ENCODE measurements around the gene SMAD6. TPM values are rescaled to one million over a fixed set of nuclear protein-coding genes. Genes with fewer than 3 reads are reported as not detected.

Gene SMAD6
- total and polyA plus RNA-seq, 11 donors, result 10.4 to 65.9 (median 20.6) TPM

GRCh38 chr15:66704803-66705153, 2.7 kb downstream of the SMAD6 start:
- DNase-seq (no peak), ATAC-seq (no peak)
- intact Hi-C loops (cut with DNase I), result loop anchor here in 7 of 10 donors (5.0 to 10.0 kb wide), 7 partner anchors 38 to 150 kb away; no protein-coding TSS in a partner anchor
- H3K27me3 ChIP-seq, result peaks cover 0 to 27% (median 0%) of the 10 kb centered on the region in 9 donors
- peak overlapping the region in 10 of 12 donors; percentile 85 to 95 (median 92) for H3K27ac ChIP-seq
- peaks cover 0 to 22% (median 0%) of the 10 kb centered on the region in 9 donors for H3K36me3 ChIP-seq
- no peaks in the 10 kb centered on the region for H3K9me3 ChIP-seq
- H3K4me3 ChIP-seq, result peak overlapping the region; percentile 50 to 90 (median 74)
- H3K4me1 ChIP-seq, result peaks cover 0 to 67% (median 39%) of the 10 kb centered on the region in 12 donors
- TF ChIP-seq POLR2A (IDR thresholded peaks at IDR 0.05), result no peak
- TF ChIP-seq, protein P1, sequence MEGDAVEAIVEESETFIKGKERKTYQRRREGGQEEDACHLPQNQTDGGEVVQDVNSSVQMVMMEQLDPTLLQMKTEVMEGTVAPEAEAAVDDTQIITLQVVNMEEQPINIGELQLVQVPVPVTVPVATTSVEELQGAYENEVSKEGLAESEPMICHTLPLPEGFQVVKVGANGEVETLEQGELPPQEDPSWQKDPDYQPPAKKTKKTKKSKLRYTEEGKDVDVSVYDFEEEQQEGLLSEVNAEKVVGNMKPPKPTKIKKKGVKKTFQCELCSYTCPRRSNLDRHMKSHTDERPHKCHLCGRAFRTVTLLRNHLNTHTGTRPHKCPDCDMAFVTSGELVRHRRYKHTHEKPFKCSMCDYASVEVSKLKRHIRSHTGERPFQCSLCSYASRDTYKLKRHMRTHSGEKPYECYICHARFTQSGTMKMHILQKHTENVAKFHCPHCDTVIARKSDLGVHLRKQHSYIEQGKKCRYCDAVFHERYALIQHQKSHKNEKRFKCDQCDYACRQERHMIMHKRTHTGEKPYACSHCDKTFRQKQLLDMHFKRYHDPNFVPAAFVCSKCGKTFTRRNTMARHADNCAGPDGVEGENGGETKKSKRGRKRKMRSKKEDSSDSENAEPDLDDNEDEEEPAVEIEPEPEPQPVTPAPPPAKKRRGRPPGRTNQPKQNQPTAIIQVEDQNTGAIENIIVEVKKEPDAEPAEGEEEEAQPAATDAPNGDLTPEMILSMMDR (IDR thresholded peaks at IDR 0.05), result no peak
- 71 to 83% (median 79%) methylated on average over 1 of the region's 1 CpG for WGBS, 4 donors

DNA sequence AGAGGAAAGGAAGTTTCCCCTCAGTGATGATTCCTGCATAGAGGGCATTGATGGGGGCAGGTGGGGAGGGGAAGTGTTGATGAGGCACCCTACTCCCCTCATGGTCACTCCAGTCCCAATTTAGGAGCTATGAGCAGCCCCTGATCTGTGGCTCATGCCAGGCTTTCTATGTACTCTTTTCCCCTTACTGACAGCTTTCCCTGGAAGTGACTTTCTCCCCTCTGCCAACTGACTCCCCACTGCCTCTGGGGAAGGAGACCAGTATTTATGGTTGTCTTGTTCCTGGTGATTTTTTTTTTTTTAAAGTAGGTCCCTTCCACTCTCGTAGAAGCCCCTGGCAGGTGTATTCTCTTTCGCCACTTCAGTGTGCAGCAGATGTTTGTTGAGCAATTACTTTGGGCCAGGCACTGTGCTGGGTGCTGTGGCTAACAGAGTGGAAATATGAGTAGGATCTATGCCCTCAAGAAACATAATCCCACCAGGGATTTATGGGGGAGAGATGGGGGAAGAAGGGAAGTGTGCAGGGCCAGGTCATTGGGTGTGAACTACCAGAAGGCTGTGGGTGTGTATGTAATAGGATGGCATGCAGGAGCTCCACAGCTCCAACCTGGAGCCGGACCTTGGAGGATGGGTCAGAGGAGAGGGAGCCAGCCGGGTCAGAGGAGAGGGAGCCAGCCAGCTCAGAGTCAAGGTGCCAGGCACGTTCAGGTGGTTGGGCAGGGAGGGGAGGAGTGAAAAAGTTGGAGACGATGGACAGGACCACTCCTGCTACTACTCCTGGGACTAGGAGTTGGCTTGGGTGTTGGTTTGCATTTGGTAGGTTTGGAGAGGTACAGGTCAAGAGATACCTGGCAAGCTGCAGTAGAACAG, 3.5 kb downstream of the SMAD6 start:
- WGBS, 4 donors, result 84 to 89% (median 88%) methylated on average over 6 of the region's 6 CpGs
- Histone ChIP-seq H3K27me3 (peaks cover 0 to 27% (median 0%) of the 10 kb centered on the region in 9 donors), H3K36me3 (peaks cover 0 to 23% (median 0%) of the 10 kb centered on the region in 9 donors), H3K4me1 (peaks cover 0 to 64% (median 40%) of the 10 kb centered on the region in 12 donors), H3K4me3 (peak overlapping the region; percentile 50 to 90 (median 74)), H3K27ac (peak overlapping the region in 9 of 12 donors; percentile 81 to 95 (median 90)), H3K9me3 (no peaks in the 10 kb centered on the region)
- ATAC-seq, result no peak
- TF ChIP-seq POLR2A (IDR thresholded peaks at IDR 0.05), result no peak
- TF ChIP-seq, protein P1 (IDR thresholded peaks at IDR 0.05), result no peak
- DNase-seq, result no peak
- intact Hi-C loops (cut with DNase I), result loop anchor here in 7 of 10 donors (2.0 to 10.0 kb wide), 5 partner anchors 57 to 149 kb away; no protein-coding TSS in a partner anchor

DNA sequence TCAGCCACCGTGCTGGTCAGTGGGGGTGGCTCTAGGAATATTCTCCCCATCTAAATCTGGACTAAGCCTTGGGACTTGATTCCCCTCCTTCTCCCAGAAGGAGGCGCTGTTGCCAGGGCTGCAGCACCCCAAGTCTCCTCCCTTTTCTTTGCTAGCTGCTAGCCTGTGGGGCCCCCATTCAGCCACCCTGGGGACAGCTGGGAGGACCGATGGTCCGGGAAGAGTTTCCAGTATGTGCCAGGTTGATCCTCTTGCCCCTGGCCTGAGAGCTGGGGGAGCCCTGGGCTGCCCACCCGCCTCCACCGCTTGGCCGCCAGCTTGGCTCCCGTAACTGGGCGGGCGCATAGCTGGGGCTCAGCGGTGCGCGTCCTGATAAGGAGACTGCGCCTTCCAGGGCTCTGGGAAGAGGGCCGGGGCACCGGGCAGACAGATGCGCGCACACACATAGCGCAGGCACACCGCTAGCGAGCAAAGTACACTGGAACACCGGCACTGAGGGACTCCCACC, 4.2 kb downstream of the SMAD6 start:
- Histone ChIP-seq H3K9me3 (no peaks in the 10 kb centered on the region), H3K27ac (peak overlapping the region in 11 of 12 donors; percentile 31 to 95 (median 81)), H3K36me3 (peaks cover 0 to 26% (median 0%) of the 10 kb centered on the region in 9 donors), H3K4me1 (peaks cover 0 to 61% (median 40%) of the 10 kb centered on the region in 12 donors), H3K27me3 (peaks cover 0 to 27% (median 0%) of the 10 kb centered on the region in 9 donors), H3K4me3 (peak overlapping the region in 11 of 12 donors; percentile 10 to 90 (median 74))
- WGBS, 4 donors, result 51 to 58% (median 57%) methylated on average over 21 to 22 of the region's 22 CpGs
- DNase-seq, result peak; percentile 38 to 79 (median 63)
- intact Hi-C loops (cut with DNase I), result loop anchor here in 7 of 10 donors (2.0 to 10.0 kb wide), 5 partner anchors 56 to 149 kb away; no protein-coding TSS in a partner anchor
- ATAC-seq, result peak; percentile 21 to 65 (median 38)
- no peak for TF ChIP-seq POLR2A (IDR thresholded peaks at IDR 0.05)
- TF ChIP-seq, protein P1 (IDR thresholded peaks at IDR 0.05), result peak in 11 of 12 donors; percentile 11 to 57 (median 44)

Data from heart left ventricle (tissue), 16 donors.